Adrenal gland (tissue), 12 donors: ENCODE measurements around the gene ASIC3. TPM values are rescaled to one million over a fixed set of nuclear protein-coding genes. Genes with fewer than 3 reads are reported as not detected.
A peak's percentile ranks its signal among the peaks of the same experiment; 100 is the strongest.
"Not testable (repeated sequence)": the region's sequence is repeated elsewhere in the genome, so short reads cannot be mapped to it uniquely, and the experiment has no call there.

Source experiments
- DNase-seq, 7 donors: peaks; one replicate each; pipeline ENCODE4 v3.0.0-alpha.2; 2019 to 2020
- H3K27ac ChIP-seq, 5 donors: fragments of 200-600 bp; sonication (generic) in 4 of 5; 1 replicate in 3 of 5; 2 replicates in 2 of 5; pipeline versions ENCODE4 v1.5.1 to v1.8.0; 2016 to 2020; ENCODE audit warnings: mild to moderate bottlenecking in 1 of 5
- H3K27me3 ChIP-seq: fragments of 200-600 bp; 2 replicates; pipeline ENCODE4 v1.8.0; 2021
- H3K36me3 ChIP-seq, 2 donors: fragments of 200-600 bp; replicated peaks in 1 of 2; 1 replicate in 1 of 2; 2 replicates in 1 of 2; pipeline versions ENCODE4 v1.5.1 to v1.8.0; 2018 to 2022
- H3K4me1 ChIP-seq, 2 donors: fragments of 200-600 bp; replicated peaks in 1 of 2; 1 replicate in 1 of 2; 2 replicates in 1 of 2; pipeline versions ENCODE4 v1.5.1 to v1.8.0; 2018 to 2021
- H3K4me3 ChIP-seq, 4 donors: fragments of 200-600 bp; sonication (generic) in 3 of 4; one replicate each; pipeline ENCODE4 v1.5.1; 2016 to 2018
- H3K9me3 ChIP-seq, 3 donors: fragments of 200-600 bp; sonication (generic) in 1 of 3; replicated peaks in 1 of 3; 1 replicate in 2 of 3; 2 replicates in 1 of 3; pipeline versions ENCODE4 v1.5.1 to v1.8.0; 2016 to 2021
- POLR2A ChIP-seq, 2 donors: fragments of 450-650 bp; IDR thresholded peaks; one replicate each; pipeline ENCODE4 v1.6.1; 2017; ENCODE audit warnings: antibody characterized with exemption in 2 of 2, mild to moderate bottlenecking in 2 of 2, moderate library complexity in 1 of 2
- WGBS, 4 donors: extraction: QIAGEN DNeasy Blood & Tissue Kit in 2 of 4; methylation state at CpG; one replicate each; pipeline versions ENCODE4 v1.1.5 to v1.1.7; 2013 to 2017; 5-methylcytosine and 5-hydroxymethylcytosine counted together
- intact Hi-C, 2 donors: fragments of 100-400 bp; cut with DNase I; formaldehyde crosslinking; loops; one replicate each; pipeline versions ENCODE4 v1.14.1 to v1.15.0; 2022 to 2023
- polyA plus RNA-seq, 3 donors: library from polyadenylated mRNA; stranded (reverse); fragments of 200-250 nt in 2 of 3; fragments of 350-450 nt in 1 of 3; fragmentation: Illumina TruSeq in 1 of 3; extraction: RNeasy Lipid Tissue Mini Kit (QIAGEN cat#74804) in 1 of 3; gene quantifications; one replicate each; pipeline ENCODE4 v1.2.3, GENCODE V29; 2013 to 2014
- total RNA-seq, 9 donors: library from RNA; depleted of rRNA in 4 of 9; stranded (reverse); fragments of >200 nt in 4 of 9; fragments of 120-200 nt in 1 of 9; fragmentation: NEBNext Ultra II Directional in 1 of 9; extraction: Animal tissue kit (Norgen Biotek cat#: 25700) in 1 of 9; gene quantifications; one replicate each; pipeline versions ENCODE4 v1.1.0 to v1.2.4, GENCODE V29; 2013 to 2023
- TF ChIP-seq, protein P1 (sequence below), 6 experiments: fragments of 450-650 bp in 4 of 6; fragments of 200-600 bp in 2 of 6; sonication (generic) in 1 of 6; IDR thresholded peaks; 1 replicate in 5 of 6; 2 replicates in 1 of 6; pipeline versions ENCODE4 v1.5.1 to v1.8.0; 2016 to 2021; ENCODE audit warnings: antibody characterized with exemption in 6 of 6, mild to moderate bottlenecking in 2 of 6, moderate library complexity in 1 of 6
- donor health status: healthy with polysubstance abuse.
- donor health status: Bipolar disorder and iron deficiency.
- donor health status: DM: yes; HTN: yes; CAD: no.
- donor health status: DM: no; HTN: no; CAD: no.
- donor health status: DM: no; HTN: no; CAD: no.
- donor health status: DM: yes; HTN: yes; CAD: no.

The ASIC3 gene
- total and polyA plus RNA-seq, 12 donors: 0.24 to 32.7 (median 1.3) TPM; not detected in 1

- no peaks in the 10 kb centered on the region for H3K4me1 ChIP-seq
- H3K4me3 ChIP-seq: no peak overlapping the region
- no peaks in the 10 kb centered on the region for H3K36me3 ChIP-seq
- no peak for DNase-seq
- peaks cover 6% of the 10 kb centered on the region for H3K27me3 ChIP-seq
- H3K27ac ChIP-seq: no peak overlapping the region
- no peak for TF ChIP-seq POLR2A (IDR thresholded peaks at IDR 0.05)
- TF ChIP-seq, protein P1, sequence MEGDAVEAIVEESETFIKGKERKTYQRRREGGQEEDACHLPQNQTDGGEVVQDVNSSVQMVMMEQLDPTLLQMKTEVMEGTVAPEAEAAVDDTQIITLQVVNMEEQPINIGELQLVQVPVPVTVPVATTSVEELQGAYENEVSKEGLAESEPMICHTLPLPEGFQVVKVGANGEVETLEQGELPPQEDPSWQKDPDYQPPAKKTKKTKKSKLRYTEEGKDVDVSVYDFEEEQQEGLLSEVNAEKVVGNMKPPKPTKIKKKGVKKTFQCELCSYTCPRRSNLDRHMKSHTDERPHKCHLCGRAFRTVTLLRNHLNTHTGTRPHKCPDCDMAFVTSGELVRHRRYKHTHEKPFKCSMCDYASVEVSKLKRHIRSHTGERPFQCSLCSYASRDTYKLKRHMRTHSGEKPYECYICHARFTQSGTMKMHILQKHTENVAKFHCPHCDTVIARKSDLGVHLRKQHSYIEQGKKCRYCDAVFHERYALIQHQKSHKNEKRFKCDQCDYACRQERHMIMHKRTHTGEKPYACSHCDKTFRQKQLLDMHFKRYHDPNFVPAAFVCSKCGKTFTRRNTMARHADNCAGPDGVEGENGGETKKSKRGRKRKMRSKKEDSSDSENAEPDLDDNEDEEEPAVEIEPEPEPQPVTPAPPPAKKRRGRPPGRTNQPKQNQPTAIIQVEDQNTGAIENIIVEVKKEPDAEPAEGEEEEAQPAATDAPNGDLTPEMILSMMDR (IDR thresholded peaks at IDR 0.05): no peak
- 43 to 65% (median 51%) methylated on average over 5 to 22 of the region's 22 CpGs for WGBS, 4 donors
- H3K9me3 ChIP-seq: no peaks in the 10 kb centered on the region
- intact Hi-C loops: no loop called here
These were observed 38.8 kb upstream of the ASIC3 start for GRCh38 chr7:151009327-151010036.

- H3K27me3 ChIP-seq: peaks cover 11% of the 10 kb centered on the region
- TF ChIP-seq, protein P1 (IDR thresholded peaks at IDR 0.05): no peak
- TF ChIP-seq POLR2A (IDR thresholded peaks at IDR 0.05): no peak
- no peaks in the 10 kb centered on the region for H3K9me3 ChIP-seq
- no peaks in the 10 kb centered on the region for H3K36me3 ChIP-seq
- no peak for DNase-seq
- intact Hi-C loops: no loop called here
- no peak overlapping the region for H3K4me3 ChIP-seq
- WGBS, 4 donors: 18 to 100% (median 36%) methylated on average over 1 to 7 of the region's 7 CpGs
- H3K4me1 ChIP-seq: no peaks in the 10 kb centered on the region
- no peak overlapping the region for H3K27ac ChIP-seq
These were observed 38.4 kb upstream of the ASIC3 start for GRCh38 chr7:151010037-151010306.

DNA sequence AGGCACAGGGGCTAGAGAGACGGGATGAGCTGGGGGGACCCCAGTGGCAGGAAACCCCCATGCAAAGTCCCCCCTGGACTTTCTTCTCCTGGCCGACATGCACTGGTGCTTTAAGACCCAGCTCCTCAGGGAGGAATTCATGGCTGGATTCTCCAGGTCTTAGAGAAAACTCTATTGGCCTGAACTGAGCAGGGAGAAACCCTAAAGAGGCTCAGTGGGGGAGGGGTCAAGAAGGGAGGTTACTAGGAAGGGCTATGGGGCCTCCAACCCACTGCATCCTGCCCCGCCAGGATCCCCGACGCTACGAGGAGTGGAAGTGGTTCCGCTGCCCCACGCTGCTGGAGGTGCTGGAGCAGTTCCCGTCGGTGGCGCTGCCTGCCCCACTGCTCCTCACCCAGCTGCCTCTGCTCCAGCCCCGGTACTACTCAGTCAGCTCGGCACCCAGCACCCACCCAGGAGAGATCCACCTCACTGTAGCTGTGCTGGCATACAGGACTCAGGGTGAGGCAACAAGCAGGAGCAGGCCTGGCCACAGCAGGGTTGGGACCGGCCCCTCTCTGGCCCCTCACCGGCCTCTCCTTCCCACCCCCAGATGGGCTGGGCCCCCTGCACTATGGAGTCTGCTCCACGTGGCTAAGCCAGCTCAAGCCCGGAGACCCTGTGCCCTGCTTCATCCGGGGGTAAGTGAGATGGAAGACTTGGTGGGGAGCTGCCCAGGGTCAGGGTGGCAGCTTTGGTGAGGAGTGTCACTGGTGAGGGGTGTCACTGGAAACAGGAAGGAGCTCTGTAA, 37.8 kb upstream of the ASIC3 start:
- no peak for DNase-seq
- Histone ChIP-seq H3K27ac (peak overlapping the region in 1 of 5 donors; percentile 40), H3K36me3 (no peaks in the 10 kb centered on the region), H3K4me3 (no peak overlapping the region), H3K4me1 (no peaks in the 10 kb centered on the region), H3K9me3 (no peaks in the 10 kb centered on the region), H3K27me3 (peaks cover 15% of the 10 kb centered on the region)
- intact Hi-C loops: no loop called here
- WGBS, 4 donors: 29 to 52% (median 47%) methylated on average over 6 to 18 of the region's 18 CpGs
- no peak for TF ChIP-seq POLR2A (IDR thresholded peaks at IDR 0.05)
- TF ChIP-seq, protein P1 (IDR thresholded peaks at IDR 0.05): no peak

- no peak for DNase-seq
- TF ChIP-seq, protein P1 (IDR thresholded peaks at IDR 0.05): no peak
- TF ChIP-seq POLR2A (IDR thresholded peaks at IDR 0.05): no peak
- H3K36me3 ChIP-seq: no peaks in the 10 kb centered on the region
- H3K4me3 ChIP-seq: no peak overlapping the region
- no peaks in the 10 kb centered on the region for H3K4me1 ChIP-seq
- H3K9me3 ChIP-seq: no peaks in the 10 kb centered on the region
- intact Hi-C loops: no loop called here
- H3K27me3 ChIP-seq: peaks cover 15% of the 10 kb centered on the region
- H3K27ac ChIP-seq: no peak overlapping the region
- 50 to 53% (median 50%) methylated on average over 1 of the region's 1 CpG for WGBS, 4 donors
These were observed 37.3 kb upstream of the ASIC3 start for GRCh38 chr7:151011097-151011409.

DNA sequence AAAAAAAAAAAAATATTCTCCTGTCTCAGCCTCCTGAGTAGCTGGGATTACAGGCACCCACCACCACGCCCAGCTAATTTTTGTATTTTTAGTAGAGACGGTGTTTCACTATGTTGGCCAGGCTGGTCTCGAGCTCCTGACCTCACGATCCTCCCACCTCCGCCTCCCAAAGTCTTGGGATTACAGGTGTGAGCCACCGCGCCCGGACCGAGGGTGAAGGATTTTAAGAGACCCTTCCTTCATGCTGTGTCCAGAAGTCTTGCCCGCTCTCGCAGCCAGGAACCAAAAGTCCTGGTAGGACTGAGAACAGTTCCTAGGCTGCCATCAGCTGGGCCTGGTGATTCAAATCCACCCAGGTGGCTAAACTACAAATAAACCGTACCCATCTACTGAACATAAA, 36.7 kb upstream of the ASIC3 start:
- H3K9me3 ChIP-seq, H3K4me3 ChIP-seq, H3K4me1 ChIP-seq, H3K36me3 ChIP-seq, H3K27ac ChIP-seq, DNase-seq, intact Hi-C loops: not testable (repeated sequence)
- H3K27me3 ChIP-seq: peaks cover 15% of the 10 kb centered on the region
- WGBS, 4 donors: 83 to 86% (median 85%) methylated on average over 11 to 12 of the region's 12 CpGs
